AG04449 (cell line): Measurements from ENCODE around the gene ZNF787.
"Not testable (repeated sequence)": the region's sequence is repeated elsewhere in the genome, so short reads cannot be mapped to it uniquely, and the experiment has no call there.

Experiments
- CTCF ChIA-PET: fragments of 350-600 bp; formaldehyde crosslinking; extraction: SDS; loops from one replicate; lab custom pipeline; 2021; ENCODE audit warnings: antibody characterized with exemption; lab: Yijun Ruan, JAX
- POLR2A ChIA-PET: fragments of 400-600, 350-600 bp; formaldehyde crosslinking; extraction: SDS; loops from one replicate; lab custom pipeline; 2020; ENCODE audit warnings: antibody characterized with exemption, inconsistent platforms; lab: Yijun Ruan, JAX
- DNase-seq: peaks from one replicate; pipeline ENCODE4 v3.0.0-alpha.2; 2010; ENCODE audit warnings: low read depth, low spot score
- H3K4me3 ChIP-seq: 2 replicates; pipeline ENCODE4 v1.5.1; 2011; ENCODE audit warnings: low read depth, mild to moderate bottlenecking, control low read depth, low read length
- CTCF ChIP-seq: IDR thresholded peaks from one replicate; pipeline ENCODE4 v1.5.1; 2011; ENCODE audit warnings: mild to moderate bottlenecking, moderate library complexity, low read length, control low read depth, inconsistent platforms; ENCODE audit not compliant: insufficient read depth; ENCODE audit errors: missing control alignments

ZNF787 gene

GRCh38 chr19:56106397-56106849 lies 14.7 kb downstream of the ZNF787 start:
- no peak for DNase-seq
- CTCF ChIA-PET, result no interaction called here
- no peak overlapping the region for H3K4me3 ChIP-seq
- TF ChIP-seq CTCF, result no peak
- POLR2A ChIA-PET, result no interaction called here

- DNase-seq, POLR2A ChIA-PET, CTCF ChIA-PET, H3K4me3 ChIP-seq: not testable (repeated sequence)
Observed at GRCh38 chr19:56105831-56106396, 15.2 kb downstream of the ZNF787 start.

- peak; percentile 30 for TF ChIP-seq CTCF
- no peak overlapping the region for H3K4me3 ChIP-seq
- ChIA-PET POLR2A (no interaction called here), CTCF (interaction anchor here (1.0 kb wide), 1 partner anchor 24 kb away, joined by 4 read pairs; no protein-coding TSS in a partner anchor)
- DNase-seq, result no peak
Observed at GRCh38 chr19:56105090-56105701, 15.9 kb downstream of the ZNF787 start.

GRCh38 chr19:56104423-56104822 lies 16.7 kb downstream of the ZNF787 start:
- ChIA-PET POLR2A (no interaction called here), CTCF (interaction anchor here (1.0 kb wide), 1 partner anchor 24 kb away, joined by 4 read pairs; no protein-coding TSS in a partner anchor)
- no peak overlapping the region for H3K4me3 ChIP-seq
- no peak for TF ChIP-seq CTCF
- DNase-seq, result no peak

- no peak for TF ChIP-seq CTCF
- no peak overlapping the region for H3K4me3 ChIP-seq
- CTCF ChIA-PET, result no interaction called here
- DNase-seq, result no peak
- POLR2A ChIA-PET, result no interaction called here
Observed at GRCh38 chr19:56103027-56103614, 18.0 kb downstream of the ZNF787 start.

- H3K4me3 ChIP-seq, result no peak overlapping the region
- ChIA-PET CTCF (no interaction called here), POLR2A (no interaction called here)
- DNase-seq, result no peak
- no peak for TF ChIP-seq CTCF
Observed at GRCh38 chr19:56101746-56102535, 19.2 kb downstream of the ZNF787 start.
